ENCODE results near the gene CPNE8.

The CPNE8 gene

GRCh38 chr12:38895446-38895845 lies 9.9 kb downstream of the CPNE8 start:
- DNase-seq: no peak

GRCh38 chr12:38892976-38893375 lies 12.4 kb downstream of the CPNE8 start:
- no peak for DNase-seq

GRCh38 chr12:38892087-38892786 lies 13.2 kb downstream of the CPNE8 start:
- DNase-seq: no peak

- DNase-seq: no peak
These were observed 15.1 kb downstream of the CPNE8 start for GRCh38 chr12:38890102-38890855.

- no peak for DNase-seq
These were observed 16.0 kb downstream of the CPNE8 start for GRCh38 chr12:38889297-38889815.

GRCh38 chr12:38887770-38888169 lies 17.6 kb downstream of the CPNE8 start:
- DNase-seq: no peak

- DNase-seq: no peak
These were observed 18.5 kb downstream of the CPNE8 start for GRCh38 chr12:38886931-38887330.

GRCh38 chr12:38886064-38886463 lies 19.3 kb downstream of the CPNE8 start:
- DNase-seq: no peak

GRCh38 chr12:38884666-38885065 lies 20.7 kb downstream of the CPNE8 start:
- DNase-seq: no peak

- DNase-seq: no peak
These were observed 21.7 kb downstream of the CPNE8 start for GRCh38 chr12:38883629-38884134.

- DNase-seq: no peak
These were observed 25.1 kb downstream of the CPNE8 start for GRCh38 chr12:38880288-38880687.

GRCh38 chr12:38878986-38879385 lies 26.4 kb downstream of the CPNE8 start:
- DNase-seq: no peak

GRCh38 chr12:38878333-38878705 lies 27.1 kb downstream of the CPNE8 start:
- DNase-seq: no peak

GRCh38 chr12:38875586-38876228 lies 29.7 kb downstream of the CPNE8 start:
- no peak for DNase-seq

- no peak for DNase-seq
These were observed 32.8 kb downstream of the CPNE8 start for GRCh38 chr12:38872561-38872960.

- DNase-seq: no peak
These were observed 33.2 kb downstream of the CPNE8 start for GRCh38 chr12:38872156-38872555.

- DNase-seq: no peak
These were observed 36.4 kb downstream of the CPNE8 start for GRCh38 chr12:38869036-38869435.

- DNase-seq: no peak
These were observed 54.9 kb downstream of the CPNE8 start for GRCh38 chr12:38850461-38850860.

GRCh38 chr12:38847247-38847646 lies 58.1 kb downstream of the CPNE8 start:
- no peak for DNase-seq

GRCh38 chr12:38844267-38844666 lies 61.1 kb downstream of the CPNE8 start:
- DNase-seq: no peak

- no peak for DNase-seq
These were observed 67.1 kb downstream of the CPNE8 start for GRCh38 chr12:38838056-38838850.

- DNase-seq: no peak
These were observed 73.7 kb downstream of the CPNE8 start for GRCh38 chr12:38831715-38832114.

Measured in C1 segment of cervical spinal cord (tissue), 14 donors.